ENCODE results near the gene GAREM2.

DNA sequence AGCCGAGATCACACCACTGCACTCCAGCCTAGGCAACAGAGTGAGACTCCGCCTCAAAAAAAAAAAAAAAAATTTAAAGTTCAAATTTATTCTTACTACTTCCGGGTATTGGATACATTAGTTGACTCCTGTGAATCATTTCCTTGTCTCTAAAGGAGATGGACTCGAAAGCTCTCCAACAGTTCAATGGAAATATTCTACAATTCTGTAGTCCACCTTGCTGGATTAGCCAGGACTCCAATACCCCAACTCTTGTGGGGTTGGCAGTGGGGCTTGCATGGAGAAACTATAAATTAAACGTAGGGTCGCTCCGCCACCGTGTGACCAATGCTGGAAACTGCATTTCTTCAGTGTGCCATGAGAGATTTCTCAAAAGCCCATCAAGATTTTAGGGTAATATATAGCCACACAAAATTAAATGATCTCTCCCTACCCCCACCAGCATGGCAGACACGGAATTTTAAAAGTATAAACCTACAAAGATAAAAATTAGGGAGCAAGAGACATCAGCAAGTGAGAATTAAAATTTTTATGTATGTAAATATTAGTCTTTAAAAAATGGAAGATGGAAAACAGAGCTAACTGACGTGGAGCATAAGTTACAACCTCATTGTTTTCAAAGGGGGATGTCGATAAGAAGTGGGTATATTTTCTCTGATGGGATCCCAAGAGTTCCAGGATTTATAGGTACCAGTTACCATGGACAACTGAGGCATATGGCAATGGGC lies 27.8 kb upstream of the GAREM2 start:
- TF ChIP-seq GABPA (IDR thresholded peaks at IDR 0.05 in 1 of 2, conservative IDR thresholded peaks at IDR 0.05 in 1 of 2) (no peak), JUND (IDR thresholded peaks at IDR 0.05) (no peak), FOXA1 (IDR thresholded peaks at IDR 0.05) (no peak), HNF4G (IDR thresholded peaks at IDR 0.05) (no peak), TAF1 (conservative IDR thresholded peaks at IDR 0.05) (no peak), RAD21 (IDR thresholded peaks at IDR 0.05) (peak; percentile 93 to 95), YY1 (IDR thresholded peaks at IDR 0.05) (no peak)
- TF ChIP-seq, protein P1, sequence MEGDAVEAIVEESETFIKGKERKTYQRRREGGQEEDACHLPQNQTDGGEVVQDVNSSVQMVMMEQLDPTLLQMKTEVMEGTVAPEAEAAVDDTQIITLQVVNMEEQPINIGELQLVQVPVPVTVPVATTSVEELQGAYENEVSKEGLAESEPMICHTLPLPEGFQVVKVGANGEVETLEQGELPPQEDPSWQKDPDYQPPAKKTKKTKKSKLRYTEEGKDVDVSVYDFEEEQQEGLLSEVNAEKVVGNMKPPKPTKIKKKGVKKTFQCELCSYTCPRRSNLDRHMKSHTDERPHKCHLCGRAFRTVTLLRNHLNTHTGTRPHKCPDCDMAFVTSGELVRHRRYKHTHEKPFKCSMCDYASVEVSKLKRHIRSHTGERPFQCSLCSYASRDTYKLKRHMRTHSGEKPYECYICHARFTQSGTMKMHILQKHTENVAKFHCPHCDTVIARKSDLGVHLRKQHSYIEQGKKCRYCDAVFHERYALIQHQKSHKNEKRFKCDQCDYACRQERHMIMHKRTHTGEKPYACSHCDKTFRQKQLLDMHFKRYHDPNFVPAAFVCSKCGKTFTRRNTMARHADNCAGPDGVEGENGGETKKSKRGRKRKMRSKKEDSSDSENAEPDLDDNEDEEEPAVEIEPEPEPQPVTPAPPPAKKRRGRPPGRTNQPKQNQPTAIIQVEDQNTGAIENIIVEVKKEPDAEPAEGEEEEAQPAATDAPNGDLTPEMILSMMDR (IDR thresholded peaks at IDR 0.05; ENCODE audit: low read depth, low read length, missing input control), result peak; percentile 86
- TF ChIP-seq, protein P2, sequence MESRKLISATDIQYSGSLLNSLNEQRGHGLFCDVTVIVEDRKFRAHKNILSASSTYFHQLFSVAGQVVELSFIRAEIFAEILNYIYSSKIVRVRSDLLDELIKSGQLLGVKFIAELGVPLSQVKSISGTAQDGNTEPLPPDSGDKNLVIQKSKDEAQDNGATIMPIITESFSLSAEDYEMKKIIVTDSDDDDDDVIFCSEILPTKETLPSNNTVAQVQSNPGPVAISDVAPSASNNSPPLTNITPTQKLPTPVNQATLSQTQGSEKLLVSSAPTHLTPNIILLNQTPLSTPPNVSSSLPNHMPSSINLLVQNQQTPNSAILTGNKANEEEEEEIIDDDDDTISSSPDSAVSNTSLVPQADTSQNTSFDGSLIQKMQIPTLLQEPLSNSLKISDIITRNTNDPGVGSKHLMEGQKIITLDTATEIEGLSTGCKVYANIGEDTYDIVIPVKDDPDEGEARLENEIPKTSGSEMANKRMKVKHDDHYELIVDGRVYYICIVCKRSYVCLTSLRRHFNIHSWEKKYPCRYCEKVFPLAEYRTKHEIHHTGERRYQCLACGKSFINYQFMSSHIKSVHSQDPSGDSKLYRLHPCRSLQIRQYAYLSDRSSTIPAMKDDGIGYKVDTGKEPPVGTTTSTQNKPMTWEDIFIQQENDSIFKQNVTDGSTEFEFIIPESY (IDR thresholded peaks at IDR 0.05), result no peak
